ENCODE results near the gene CHM.
"Not testable (repeated sequence)": the region's sequence is repeated elsewhere in the genome, so short reads cannot be mapped to it uniquely, and the experiment has no call there.

The CHM gene

DNA sequence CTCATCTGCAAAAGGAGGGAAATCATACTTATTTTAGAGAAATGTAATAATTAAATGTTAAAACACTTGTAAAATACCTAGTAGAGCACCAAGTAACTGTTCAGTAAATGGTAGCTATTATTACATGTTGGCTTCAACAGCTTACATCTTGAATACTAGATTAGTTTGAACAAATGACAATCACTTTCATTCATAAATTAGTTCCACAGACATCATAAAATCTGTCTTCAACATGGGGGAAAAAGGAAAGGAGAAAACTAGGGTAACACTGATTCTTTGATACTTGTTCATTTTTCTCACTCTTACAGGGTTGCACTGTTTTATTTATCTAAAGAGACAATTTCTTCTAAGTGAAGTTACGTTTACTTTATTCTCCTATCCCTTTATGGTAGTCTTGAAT is 51.7 kb downstream of the CHM start:
- DNase-seq: no peak

DNA sequence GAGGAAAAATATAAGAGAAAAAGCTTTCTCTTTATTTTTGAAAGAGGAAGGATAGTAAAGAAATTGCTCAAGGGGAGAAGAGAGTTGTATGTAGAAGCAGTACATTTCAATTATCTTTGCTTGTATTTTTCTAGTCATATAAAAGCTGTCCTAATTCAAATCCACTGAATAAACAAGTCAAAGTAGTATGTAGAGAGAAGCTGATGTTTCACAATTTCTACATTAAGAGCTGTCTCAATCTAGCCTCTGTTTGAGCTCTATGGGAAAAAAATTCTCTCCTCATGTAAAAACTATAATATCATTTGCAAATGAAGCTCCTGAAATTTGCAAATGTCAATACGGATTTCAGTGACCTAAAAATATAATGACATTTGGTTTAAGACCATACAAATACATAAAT is 52.6 kb downstream of the CHM start:
- no peak for DNase-seq

DNA sequence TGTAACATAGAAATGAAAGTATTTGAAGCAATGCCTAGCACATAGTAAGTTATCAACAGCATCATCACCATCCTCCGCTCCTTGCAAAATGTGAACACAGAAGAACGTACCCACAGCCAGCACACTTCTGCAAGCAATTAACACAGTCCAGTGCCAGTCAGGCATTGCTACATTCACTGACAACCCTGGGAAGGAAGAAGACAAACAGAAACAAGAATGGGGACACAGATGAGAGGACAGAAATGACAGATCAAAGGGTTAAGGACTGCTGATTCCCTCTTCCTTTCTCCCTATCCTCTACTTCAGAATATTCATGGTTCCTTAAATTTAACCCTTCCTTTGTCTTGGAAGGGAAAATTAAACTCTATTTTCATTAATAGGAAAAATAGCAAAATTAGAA is 53.1 kb downstream of the CHM start:
- DNase-seq: no peak

DNA sequence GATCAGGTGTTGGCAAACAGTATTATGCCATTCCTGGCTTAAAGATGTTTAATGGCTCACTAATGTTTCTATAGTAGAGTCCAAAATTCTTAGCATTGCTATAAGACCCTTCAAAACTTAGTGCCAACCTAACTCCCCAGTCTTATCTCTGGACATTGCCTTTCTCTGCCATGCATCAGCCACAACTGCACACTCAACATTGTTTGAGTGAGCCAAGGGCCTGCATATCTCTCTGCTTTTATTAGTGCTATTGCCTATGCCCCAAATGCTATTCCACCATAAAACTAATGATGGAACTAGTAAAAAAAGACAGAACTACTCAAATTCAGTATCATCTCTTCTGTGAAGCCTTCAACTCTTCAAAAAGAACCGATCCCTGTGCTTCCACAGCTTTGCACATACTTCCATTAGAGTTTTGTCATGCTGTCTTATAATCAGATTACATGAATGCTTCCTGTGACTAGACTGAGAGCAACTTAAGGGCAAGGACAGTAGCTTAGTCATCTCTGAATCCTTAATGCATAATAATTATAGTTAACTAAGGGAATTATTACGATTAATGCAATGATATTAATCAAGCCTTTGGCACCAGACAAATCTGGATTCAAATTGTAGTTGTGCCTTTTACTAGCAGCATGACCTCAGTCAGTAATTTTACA is 53.7 kb downstream of the CHM start:
- no peak for DNase-seq

DNA sequence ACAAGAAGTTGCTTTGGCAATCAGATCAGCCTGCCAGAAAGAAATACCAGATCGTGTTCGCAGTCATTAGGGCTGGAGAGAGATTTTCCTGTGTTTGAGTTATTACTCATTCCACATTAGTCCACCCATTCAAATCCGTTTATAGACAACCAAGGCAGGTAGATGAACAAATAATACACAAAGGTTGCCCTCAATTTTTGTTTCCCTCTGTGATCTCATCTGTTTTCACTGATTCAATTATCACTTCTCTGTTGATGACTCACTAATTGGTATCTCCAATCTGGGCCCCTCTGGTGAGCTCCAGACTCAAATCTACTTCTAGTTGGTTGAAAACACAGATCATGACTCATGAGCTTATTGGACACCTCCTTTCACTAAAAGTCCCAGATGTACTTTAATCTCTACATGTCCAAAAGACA is 54.5 kb downstream of the CHM start:
- DNase-seq: peak; percentile 57

DNA sequence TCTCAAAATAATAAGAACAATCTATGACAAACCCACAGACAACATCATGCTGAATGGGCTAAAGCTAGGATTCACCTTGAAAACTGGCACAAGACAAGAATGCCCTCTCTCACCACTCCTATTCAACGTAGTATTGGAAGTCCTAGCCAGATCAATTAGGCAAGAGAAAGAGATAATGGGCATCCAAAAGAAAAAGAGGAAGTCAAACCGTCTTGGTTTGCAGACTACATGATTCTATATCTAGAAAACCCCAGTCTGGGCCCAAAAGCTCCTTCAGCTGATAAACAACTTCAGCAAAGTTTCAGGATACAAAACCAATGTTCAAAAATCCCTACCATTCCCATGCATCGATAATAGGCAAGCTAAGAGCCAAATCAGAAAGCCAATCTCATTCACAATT is 59.0 kb downstream of the CHM start:
- DNase-seq: no peak

DNA sequence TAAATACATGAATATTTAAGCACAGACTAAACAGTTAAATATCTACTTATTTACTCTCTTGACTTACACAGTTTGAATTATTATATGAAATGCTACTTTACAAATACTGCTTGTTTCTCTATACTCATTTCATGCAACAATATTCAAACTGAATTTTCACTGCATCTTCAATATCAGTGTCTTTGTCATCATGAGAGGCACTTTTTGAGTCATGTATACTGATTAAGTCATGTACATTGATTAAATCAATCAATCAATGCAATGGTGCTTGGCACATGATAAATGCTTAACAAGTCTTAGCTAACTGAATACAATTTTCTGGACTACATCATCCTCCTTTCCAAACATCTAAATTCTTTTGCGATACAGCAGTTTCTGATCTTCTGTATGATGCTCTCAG is 67.1 kb downstream of the CHM start:
- no peak for DNase-seq

DNA sequence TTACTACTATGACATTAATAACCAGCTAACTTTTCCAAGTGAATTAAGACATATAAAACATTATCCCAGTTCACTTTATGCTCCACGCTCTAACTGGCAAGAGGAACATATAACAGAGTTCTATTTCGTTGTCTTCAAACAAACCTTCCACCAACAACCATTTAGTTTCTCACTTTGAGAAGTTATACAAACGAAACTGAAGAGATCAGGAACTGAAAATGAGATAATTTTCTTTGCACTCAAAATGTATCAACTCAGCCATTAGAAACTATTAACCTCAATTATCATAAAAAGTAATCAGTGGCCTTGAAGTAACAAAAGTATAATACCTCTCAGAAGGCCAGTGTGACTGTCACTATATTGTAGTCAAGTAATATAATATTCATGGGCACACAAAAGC is 70.1 kb downstream of the CHM start:
- DNase-seq: no peak

DNA sequence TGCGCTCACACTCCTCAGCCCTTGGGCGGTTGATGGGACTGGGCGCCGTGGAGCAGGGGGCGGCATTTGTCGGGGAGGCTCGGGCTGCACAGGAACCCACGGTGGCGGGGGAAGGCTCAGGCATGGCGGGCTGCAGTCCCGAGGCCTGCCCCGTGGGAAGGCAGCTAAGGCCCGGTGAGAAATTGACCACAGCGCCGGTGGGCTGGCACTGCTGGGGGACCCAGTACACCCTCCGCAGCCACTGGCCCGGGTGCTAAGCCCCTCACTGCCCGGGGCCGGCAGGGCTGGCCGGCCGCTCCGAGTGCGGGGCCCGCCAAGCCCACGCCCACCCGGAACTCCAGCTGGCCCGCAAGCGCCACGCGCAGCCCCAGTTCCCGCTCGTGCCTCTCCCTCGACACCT is 75.0 kb downstream of the CHM start:
- DNase-seq: not testable (repeated sequence)

DNA sequence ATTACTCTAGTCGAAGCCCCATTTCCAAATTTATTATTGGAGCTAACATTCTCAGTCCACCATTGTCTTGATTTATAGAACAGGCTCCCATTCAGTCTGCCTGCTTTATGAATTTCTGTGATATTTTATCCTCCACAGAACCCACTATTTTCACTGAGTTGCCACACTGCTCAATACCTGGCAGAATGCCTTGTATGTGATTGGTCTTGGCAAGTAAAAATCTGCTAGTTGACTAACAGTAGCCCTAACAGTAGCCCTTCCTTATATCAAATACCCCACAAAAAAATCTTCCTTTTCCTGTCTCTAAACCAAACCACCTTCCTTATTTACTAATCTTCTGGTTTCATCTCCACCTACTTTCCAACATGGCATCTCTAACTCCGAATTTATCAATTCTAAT is 82.6 kb downstream of the CHM start:
- DNase-seq: no peak

DNA sequence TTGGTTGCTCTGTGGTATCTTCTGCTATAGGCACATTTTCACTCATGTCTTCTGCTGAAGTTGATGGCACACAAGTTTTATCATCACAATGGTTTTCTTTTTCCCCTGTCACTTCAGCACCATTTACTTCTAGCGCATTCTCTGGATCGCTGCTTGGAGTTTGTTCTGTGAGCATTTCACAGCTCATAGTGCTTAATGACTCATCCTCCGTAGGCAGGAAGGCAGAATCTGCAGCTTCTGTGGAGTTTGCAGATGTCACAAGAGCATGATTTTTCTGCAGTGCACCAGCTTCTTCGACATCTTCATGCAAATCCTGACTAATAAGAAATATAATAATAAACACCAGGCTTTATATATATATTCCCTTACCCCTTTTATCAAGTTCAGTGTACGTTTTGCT is 83.6 kb downstream of the CHM start:
- no peak for DNase-seq

DNA sequence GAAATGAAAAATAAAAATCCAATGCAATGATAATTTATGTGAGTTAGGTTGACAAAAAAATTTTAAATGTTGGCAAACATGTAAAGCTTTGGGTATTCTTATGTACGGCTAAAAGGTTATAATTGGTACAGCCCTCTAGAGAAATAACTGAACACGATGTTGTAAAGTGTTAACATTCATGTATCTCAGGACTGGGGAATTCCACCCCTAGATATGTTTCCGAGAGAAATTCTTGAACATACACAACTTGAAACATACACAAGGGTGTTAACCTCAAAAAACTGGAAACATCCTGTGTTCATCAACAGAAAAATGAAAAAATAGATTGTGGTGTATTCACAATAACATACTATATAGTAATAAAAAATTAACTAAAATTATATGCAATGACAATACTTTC is 91.8 kb downstream of the CHM start:
- no peak for DNase-seq

DNA sequence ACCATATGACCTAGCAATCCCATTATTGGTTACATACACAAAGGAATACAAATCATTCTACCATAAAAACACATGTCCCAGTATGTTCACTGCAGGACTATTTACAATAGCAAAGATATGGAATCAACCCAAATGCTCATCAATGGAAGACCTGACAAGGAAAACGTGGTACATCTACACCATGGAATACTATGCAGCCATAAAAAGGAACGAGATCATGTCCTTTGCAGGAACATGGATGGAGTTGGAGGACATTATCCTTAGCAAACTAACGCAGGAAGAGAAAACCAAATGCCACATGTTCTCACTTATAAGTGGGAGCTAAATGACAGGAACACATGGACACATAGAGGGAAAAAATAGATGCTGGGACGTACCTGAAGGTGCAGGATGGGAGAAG is 102.6 kb downstream of the CHM start:
- not testable (repeated sequence) for DNase-seq

DNA sequence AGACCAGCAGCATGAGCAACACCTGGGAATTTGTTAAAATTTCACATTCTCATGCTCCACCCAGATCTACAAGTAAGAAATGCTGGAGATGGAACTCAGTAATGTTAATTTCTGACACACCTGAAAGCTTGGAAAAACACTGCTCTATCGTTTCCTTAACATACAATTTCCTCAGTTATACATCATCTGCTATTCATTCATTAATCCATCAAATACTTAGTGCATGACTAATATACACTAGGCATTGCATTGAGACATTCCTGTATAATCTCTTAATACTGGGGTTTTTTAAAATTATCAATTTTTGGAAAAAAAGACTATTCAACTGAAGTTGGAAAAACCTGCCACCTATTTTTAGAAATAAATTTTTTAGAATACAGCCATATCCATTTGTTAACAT is 106.1 kb downstream of the CHM start:
- no peak for DNase-seq

DNA sequence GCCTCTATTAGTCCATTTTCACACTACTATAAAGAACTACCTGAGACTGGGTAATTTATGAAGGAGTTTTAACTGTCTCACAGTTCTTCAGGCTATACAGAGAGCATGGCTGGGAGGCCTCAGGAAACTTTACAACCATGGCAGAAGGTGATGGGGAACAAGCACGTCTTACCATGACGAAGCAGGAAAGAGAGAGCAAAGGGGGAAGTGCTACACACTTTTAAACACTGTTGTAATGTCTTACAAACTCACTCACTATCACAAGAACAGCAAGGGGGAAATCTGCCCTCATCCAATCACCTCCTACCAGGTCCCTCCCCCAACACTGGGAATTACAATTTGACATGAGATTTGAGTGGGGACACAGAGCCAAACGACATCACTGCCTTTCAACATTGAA is 107.4 kb downstream of the CHM start:
- not testable (repeated sequence) for DNase-seq

DNA sequence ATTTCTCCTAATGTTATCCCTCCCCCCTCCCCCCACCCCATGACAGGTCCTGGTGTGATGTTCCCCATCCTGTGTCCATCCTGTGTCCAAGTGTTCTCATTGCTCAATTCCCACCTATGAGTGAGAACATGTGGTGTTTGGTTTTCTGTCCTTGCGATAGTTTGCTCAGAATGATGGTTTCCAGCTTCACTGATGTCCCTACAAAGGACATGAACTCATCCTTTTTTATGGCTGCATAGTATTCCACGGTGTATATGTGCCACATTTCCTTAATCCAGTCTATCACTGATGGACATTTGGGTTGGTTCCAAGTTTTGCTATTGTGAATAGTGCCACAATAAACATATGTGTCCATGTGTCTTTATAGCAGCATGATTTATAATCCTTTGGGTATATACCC is 113.0 kb downstream of the CHM start:
- DNase-seq: not testable (repeated sequence)

DNA sequence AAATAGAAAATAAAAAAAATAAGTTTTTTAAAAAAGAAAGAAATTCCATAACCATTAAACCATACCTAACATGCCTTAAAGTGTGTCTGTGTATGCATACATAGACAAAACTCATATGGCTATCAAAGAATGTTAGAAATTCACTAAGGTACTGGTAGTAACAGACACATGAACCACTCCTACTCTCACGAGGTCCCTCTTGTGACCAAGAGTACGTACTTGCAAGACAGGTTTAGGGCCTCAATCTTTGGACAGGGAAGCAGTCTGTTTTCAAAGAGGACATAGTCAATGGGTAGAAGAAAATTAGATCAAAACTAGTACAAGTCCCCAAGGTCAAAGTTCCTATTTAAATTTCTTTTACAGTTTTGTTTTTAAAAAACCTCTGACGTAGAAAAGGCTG is 117.3 kb downstream of the CHM start:
- no peak for DNase-seq

DNA sequence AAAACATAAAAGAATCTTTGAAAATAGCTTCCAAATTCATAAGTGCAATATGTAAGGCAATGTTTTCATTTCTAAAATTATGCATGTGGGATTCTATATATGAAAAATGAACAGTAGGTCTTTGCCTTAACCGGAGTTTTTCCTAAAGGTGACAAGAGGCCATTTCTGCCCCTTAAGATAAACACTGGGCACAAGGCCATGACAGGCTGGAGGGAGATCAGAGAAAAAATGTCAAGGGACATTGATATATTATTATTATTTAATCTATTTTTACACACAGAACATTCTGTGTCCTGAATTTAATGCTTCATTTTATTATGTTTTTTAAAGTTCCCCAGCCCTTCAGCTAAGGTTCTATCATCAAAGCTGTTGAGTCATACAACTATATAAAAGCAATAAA is 118.8 kb downstream of the CHM start:
- no peak for DNase-seq

DNA sequence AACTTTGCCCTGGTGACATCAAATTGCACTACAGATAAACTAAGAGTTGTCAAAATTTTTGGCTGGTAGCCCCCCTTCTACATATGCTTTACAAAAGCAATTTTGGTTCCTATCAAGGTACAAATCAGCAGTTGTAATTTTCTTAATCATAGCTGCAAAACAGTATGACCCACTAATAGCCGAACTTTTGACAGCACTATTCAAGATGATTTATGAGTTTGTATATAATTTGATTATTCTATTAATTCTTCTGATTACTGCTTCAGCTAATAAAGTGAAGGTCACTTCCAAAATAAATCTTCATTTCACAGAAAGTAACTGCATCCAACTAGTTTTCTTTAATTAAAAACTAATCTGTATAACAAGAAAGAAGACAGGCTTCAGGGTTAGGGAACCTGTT is 119.6 kb downstream of the CHM start:
- DNase-seq: no peak

DNA sequence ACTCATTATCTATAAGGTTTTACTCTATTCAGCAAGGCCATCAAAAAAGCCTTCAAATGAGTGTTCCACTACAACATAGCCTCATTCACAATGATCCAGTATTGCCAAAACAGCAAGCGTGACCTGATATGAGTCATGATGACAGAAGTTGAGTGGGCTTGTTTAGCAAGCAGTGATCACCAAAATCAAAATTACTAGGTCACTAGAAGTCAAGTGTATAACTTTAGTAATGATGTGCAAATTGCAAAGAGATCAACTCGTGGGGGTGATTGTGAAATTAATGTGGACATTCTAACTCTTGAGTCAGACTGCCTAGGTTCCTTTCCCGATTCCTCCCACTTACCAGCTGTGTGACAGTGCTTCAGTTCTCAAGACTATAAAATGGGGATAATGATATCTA is 124.5 kb downstream of the CHM start:
- no peak for DNase-seq

DNA sequence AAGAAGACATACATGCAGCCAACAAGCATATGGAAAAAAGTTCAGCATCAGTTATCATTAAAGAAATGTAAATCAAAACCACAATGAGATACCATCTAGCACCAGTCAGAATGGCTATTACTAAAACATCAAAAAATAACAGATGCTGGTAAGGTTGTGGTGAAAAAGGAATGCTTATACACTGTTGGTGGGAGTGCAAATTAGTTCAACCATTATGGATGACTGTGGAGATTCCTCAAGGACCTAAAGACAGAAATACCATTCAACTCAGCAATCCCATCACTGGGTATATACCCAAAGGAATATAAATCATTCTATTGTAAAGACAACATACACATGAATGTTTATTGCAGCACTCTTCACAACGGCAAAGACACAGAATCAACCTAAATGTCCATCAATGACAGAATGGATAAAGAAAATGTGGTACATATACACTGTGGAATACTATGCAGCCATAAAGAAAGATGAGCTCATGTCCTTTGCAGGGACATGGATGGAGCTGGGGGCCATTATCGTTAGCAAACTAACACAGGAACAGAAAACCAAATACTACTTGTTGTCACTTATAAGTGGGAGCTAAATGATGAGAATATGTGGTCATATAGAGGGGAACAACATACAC is 130.6 kb downstream of the CHM start:
- DNase-seq: not testable (repeated sequence)

DNA sequence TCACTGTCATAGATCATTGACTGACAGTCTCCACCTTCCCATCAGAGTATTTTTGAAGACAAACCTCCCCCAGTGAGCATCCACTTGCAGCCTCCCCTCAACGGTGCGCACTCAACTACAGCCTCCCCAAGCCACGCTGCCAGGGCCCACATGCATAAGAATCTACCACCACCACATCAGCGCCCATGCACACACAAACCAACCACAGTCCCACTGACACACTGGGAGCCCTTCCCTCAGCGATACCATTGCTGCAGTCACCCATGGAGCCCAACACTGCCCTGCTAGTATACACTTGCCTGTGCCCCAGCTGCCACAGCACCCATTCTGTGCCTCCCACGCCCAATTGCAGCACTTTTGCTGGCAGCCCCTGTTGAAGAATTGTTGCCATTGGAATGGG is 132.9 kb downstream of the CHM start:
- no peak for DNase-seq

DNA sequence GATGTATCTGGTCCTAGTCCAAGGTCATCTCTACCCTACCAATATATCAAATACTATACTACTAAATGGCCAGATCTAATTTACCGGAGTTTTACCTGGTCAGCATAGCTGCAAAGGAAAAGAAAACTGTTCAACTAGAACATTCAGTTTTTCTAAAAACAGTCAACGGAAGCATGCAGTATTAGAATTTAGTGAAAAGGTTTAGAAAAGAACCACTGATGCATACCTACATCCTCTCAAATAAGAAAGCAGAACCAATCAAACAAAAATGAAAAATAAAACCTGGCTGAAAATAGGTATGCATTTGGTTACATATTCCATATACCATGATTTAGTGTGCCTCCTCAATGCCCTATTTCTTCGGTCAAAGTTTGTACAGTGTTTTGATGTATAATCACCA is 140.0 kb downstream of the CHM start:
- no peak for DNase-seq

DNA sequence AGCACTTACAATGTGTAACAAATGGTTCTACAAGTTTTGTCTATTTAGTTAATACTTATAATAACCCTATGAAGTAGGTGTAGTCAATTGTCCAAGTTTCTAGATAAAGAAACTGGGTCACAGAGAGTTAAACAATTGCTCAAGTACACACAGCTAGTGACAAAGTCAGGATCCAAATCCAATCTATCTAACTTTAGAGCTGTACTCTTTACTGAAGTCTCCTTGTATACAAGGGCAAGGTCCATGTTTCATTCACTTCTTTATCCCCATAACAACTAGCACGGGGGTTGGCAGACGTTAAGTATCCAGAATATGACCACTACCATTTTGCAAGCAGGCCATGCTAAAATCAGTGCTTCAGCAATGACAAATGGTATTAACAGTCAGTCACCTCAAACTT is 141.0 kb downstream of the CHM start:
- no peak for DNase-seq

DNA sequence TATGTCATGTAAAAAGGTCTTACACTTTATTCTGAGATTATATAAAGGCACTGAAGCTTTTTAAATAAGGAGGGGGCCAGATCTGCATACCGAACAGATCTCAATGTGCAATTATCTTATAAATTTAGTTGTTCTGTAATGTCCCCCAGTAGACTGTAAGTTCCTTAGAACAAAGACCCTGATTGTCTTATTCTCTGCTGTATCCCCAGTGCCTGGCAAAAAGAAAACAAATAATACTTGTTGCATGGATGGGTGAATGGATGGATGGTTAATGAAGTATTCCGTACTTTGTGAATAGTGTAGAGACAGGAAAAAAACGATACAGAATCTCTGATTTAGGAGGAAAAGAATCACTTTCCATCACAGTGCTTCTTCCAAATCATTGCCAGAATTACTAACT is 141.5 kb downstream of the CHM start:
- no peak for DNase-seq

Measured in NCI-H748 treated with DMSO at 0.1 percent for 48 hours (cell line).